ENCODE measurements around the gene ERMARD.

The ERMARD gene

DNA sequence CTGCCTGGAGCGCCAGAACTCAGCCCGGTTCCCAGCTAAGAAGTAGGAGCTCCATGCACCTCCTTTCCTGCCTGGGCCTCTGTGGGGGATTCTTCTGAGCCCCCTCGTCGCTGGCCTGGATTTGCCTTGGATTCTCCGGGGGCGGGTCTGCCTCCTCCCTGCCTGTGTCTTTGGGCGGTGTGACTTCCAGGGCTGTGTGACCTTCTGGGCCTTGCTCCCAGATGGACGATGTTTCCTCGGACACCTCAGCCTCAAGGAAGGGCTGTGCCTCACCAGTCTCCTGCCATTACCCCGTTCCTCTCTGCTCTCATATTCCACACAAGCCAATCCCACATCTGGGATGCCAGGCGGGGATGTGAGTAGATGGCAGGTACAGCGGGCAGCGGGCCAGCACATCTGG is 76.8 kb downstream of the ERMARD start:
- TF ChIP-seq, protein P1, sequence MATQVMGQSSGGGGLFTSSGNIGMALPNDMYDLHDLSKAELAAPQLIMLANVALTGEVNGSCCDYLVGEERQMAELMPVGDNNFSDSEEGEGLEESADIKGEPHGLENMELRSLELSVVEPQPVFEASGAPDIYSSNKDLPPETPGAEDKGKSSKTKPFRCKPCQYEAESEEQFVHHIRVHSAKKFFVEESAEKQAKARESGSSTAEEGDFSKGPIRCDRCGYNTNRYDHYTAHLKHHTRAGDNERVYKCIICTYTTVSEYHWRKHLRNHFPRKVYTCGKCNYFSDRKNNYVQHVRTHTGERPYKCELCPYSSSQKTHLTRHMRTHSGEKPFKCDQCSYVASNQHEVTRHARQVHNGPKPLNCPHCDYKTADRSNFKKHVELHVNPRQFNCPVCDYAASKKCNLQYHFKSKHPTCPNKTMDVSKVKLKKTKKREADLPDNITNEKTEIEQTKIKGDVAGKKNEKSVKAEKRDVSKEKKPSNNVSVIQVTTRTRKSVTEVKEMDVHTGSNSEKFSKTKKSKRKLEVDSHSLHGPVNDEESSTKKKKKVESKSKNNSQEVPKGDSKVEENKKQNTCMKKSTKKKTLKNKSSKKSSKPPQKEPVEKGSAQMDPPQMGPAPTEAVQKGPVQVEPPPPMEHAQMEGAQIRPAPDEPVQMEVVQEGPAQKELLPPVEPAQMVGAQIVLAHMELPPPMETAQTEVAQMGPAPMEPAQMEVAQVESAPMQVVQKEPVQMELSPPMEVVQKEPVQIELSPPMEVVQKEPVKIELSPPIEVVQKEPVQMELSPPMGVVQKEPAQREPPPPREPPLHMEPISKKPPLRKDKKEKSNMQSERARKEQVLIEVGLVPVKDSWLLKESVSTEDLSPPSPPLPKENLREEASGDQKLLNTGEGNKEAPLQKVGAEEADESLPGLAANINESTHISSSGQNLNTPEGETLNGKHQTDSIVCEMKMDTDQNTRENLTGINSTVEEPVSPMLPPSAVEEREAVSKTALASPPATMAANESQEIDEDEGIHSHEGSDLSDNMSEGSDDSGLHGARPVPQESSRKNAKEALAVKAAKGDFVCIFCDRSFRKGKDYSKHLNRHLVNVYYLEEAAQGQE (IDR thresholded peaks at IDR 0.05; ENCODE audit: insufficient read depth in 1 of 2, low read depth in 2 of 2, low read length in 2 of 2), result no peak
- TF ChIP-seq FOXP2 (optimal IDR thresholded peaks at IDR 0.05; ENCODE audit: borderline replicate concordance, extremely low read depth, extremely low read length, insufficient read depth) (no peak), SIN3A (IDR thresholded peaks at IDR 0.05; ENCODE audit: borderline replicate concordance, insufficient read depth, low read length) (no peak), TAF1 (IDR thresholded peaks at IDR 0.05; ENCODE audit: borderline replicate concordance, insufficient read depth, low read length) (no peak), POLR2AphosphoS5 (IDR thresholded peaks at IDR 0.05; ENCODE audit: low read depth, low read length) (no peak)

DNA sequence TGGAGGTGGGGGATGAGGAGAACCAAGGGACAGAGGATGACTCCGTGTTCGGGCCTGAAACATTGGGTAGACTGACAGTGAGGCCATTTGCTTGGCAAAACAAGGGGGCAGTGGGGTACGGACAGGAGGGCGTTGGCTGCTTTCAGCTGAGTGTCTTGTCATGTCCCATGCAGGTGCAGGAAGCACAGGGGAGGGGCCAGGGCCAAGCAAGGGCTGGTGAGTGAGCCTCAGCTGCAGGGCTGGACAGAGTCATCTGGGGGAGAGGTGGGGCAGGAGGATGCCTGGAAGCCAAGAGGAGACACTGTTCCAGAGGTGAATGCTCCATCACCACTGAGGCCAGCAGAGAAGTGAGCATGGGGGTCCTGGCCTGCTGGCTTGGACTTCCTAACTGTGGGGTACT is 78.4 kb downstream of the ERMARD start:
- no peak for TF ChIP-seq TAF1 (IDR thresholded peaks at IDR 0.05; ENCODE audit: borderline replicate concordance, insufficient read depth, low read length)
- TF ChIP-seq, protein P1 (IDR thresholded peaks at IDR 0.05; ENCODE audit: insufficient read depth in 1 of 2, low read depth in 2 of 2, low read length in 2 of 2), result no peak
- TF ChIP-seq SIN3A (IDR thresholded peaks at IDR 0.05; ENCODE audit: borderline replicate concordance, insufficient read depth, low read length), result no peak
- TF ChIP-seq FOXP2 (optimal IDR thresholded peaks at IDR 0.05; ENCODE audit: borderline replicate concordance, extremely low read depth, extremely low read length, insufficient read depth), result no peak
- no peak for TF ChIP-seq POLR2AphosphoS5 (IDR thresholded peaks at IDR 0.05; ENCODE audit: low read depth, low read length)

- no peak for TF ChIP-seq POLR2AphosphoS5 (IDR thresholded peaks at IDR 0.05; ENCODE audit: low read depth, low read length)
- TF ChIP-seq, protein P1 (IDR thresholded peaks at IDR 0.05; ENCODE audit: insufficient read depth in 1 of 2, low read depth in 2 of 2, low read length in 2 of 2), result no peak
- TF ChIP-seq FOXP2 (optimal IDR thresholded peaks at IDR 0.05; ENCODE audit: borderline replicate concordance, extremely low read depth, extremely low read length, insufficient read depth), result no peak
- TF ChIP-seq SIN3A (IDR thresholded peaks at IDR 0.05; ENCODE audit: borderline replicate concordance, insufficient read depth, low read length), result no peak
Measured at GRCh38 chr6:169830876-169831275, 79.5 kb downstream of the ERMARD start.

Measured in PFSK-1 (cell line).